Stimulated activated CD8-positive, alpha-beta memory T cell treated with anti-CD3 and anti-CD28 coated beads, Interleukin-4, amount 100 ng/mL, for 48 hours (primary cell): Measurements from ENCODE around the gene ERCC8.
"Not testable (repeated sequence)": the region's sequence is repeated elsewhere in the genome, so short reads cannot be mapped to it uniquely, and the experiment has no call there.

ENCODE experiments used
- DNase-seq: peaks from one replicate; pipeline ENCODE4 v3.0.0-alpha.2; 2020

ERCC8 gene, protein sequence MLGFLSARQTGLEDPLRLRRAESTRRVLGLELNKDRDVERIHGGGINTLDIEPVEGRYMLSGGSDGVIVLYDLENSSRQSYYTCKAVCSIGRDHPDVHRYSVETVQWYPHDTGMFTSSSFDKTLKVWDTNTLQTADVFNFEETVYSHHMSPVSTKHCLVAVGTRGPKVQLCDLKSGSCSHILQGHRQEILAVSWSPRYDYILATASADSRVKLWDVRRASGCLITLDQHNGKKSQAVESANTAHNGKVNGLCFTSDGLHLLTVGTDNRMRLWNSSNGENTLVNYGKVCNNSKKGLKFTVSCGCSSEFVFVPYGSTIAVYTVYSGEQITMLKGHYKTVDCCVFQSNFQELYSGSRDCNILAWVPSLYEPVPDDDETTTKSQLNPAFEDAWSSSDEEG

DNA sequence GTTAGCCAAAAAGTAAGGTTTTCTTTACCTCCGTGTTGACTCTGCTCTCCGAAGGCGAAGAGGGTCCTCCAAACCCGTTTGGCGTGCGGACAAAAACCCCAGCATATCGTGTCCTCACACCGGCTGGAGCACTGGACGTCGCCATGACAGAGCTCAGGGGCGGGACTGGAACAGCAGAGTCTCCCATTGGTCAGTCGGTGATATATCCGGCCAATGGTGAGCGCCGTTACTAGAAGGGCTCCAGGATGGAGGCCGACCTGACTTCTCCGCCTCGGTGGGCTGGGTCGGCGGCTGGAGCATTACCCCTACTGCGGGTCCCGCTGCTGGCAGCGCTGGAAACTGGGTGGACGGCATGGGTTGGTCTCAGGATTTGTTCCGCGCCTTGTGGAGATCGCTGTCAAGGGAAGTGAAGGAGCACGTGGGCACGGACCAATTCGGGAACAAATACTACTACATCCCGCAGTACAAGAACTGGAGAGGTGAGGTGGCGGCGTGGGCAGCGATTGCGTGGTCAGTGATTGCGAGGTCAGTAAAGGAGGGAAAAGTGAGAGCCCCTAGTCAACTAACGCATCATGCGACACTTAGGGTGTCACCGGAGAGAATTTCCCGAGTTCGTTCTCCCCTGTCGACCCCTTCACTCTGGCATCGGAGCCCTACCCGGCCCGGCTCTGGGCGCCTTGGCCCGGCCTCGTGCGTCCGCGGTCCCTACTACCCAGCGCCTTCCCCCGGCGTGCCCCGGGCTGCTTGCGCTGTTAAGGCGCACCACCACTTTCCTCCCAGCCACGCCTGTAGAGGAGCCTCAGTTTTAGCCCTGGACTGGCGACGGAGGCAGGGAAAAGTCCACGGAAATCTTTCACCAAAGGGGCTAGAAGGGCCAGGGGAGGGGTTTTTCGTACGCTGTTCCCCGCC is at the start of gene ERCC8, which contains the start of gene NDUFAF2:
Gene ERCC8 (minus strand): TSS at position 167 of the 909 bp plus-strand sequence. CDS start 62 bp downstream, at position 105.
Gene NDUFAF2 (plus strand): TSS at position 302 of the 909 bp plus-strand sequence. CDS start 51 bp downstream, at position 353.
- DNase-seq: peak; percentile 88

- no peak for DNase-seq
Observed at GRCh38 chr5:60993875-60994571, 49.2 kb upstream of the ERCC8 start.

DNA sequence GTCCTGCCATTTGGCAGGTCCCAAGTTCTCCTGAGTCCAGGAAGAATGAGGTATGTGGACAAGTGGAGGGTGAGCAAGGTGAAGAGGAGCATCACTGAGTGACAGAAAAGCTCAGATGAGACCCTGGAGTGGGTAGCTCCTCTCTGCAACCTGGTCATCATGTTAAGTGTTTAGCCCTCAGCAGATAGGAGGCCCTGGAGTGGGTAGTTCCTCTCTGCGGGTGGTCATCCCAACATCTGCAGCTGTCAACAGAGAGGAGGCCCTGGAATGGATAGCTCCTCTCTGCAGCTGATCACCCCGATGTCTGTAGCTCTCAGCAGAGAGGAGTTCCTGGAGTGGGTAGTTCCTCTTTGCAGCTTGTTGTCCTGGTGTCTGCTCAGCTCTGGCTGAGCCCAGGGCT is 48.6 kb upstream of the ERCC8 start:
- no peak for DNase-seq

DNA sequence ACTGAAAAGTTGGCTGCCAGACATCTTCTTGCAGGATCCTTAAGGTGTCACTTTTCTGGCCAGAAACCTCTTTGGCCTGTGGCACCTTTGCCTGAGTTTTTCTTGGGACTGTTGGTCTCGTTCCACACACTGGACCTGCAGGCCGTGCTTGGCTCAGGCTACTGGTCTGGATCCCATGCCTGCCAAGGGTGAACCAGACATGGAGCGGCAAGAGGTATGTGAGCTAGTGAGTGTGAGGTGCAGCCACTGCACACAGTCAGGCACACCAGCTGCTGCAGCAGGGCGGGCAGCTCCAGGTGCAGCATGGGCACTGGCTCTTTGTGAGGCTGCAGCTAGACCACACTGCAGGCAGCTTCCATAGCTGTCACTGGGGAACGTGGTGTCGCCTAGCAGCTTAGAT is 48.0 kb upstream of the ERCC8 start:
- no peak for DNase-seq

GRCh38 chr5:60989790-60990189 is 44.9 kb upstream of the ERCC8 start:
- DNase-seq: no peak

GRCh38 chr5:60982127-60982526 is 37.3 kb upstream of the ERCC8 start:
- not testable (repeated sequence) for DNase-seq

- DNase-seq: no peak
Observed at GRCh38 chr5:60980511-60980910, 35.6 kb upstream of the ERCC8 start.

GRCh38 chr5:60978968-60979367 is 34.1 kb upstream of the ERCC8 start:
- no peak for DNase-seq

DNA sequence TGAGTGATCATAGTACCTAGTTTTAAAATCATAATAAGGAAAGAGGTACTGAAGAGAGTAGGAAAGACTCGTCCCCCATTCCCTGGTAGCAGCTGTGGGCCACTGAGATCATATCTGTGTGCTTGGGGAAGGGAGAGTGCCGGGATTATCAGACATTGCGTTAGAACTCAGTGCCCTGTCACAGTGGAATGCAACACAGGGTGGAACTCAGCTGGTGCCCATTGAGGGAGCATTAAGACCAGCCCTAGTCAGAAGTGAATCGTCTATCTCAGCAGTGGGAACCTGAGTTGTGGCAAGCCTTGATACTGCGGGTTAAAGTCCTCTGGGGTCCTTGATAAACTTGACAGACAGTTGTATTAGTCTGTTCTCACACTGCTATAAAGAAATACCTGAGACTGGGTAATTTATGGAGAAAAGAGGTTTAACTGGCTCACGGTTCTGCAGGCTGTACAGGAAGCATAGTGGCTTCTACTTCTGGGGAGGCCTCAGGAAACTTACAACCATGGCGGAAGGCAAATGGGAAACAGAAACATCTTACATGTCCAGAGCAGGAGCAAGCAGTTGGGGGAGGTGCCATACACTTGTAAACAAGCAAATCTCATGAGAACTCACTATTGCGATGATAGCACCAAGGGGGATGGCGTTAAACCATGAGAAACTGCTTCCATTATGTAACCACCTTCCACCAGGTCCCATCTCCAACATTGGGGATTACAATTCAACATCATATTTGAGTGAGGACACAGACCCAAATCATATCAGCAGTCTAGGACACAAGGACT is 33.3 kb upstream of the ERCC8 start:
- DNase-seq: no peak

DNA sequence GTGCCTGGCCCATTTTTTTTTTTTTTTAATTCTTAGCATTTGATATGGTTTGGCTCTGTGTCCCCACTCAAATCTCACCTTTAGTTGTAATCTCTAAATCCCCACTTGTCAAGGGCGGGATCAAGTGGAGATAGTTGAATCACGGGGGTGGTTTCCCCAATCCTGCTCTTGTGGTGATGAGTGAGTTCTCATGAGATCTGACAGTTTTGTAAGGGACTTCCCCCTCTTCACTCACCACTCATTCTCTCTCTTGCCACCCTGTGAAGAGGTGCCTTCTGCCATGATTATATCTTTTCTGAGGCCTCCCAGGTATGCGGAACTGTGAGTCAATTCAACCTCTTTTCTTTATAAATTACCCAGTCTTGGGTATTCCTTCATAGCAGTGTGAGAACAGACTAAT is 27.4 kb upstream of the ERCC8 start:
- peak; percentile 57 for DNase-seq

DNA sequence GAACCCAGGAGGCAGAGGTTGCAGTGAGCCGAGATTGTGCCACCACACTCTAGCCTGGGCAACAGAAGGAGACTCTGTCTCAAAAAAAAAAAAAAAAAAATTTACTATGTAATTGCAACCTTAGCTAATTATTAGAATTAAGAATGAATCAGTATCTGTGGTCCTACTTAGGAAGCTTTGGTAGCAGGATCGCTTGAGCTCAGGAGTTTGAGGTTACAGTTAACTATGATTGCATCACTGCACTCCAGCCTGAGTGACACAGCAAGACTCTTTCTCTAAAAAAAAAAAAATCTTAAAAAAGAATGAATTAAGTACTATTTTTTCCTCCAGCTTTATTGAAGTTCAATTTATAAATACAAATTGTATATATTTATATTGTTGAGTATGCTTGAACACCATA is 16.8 kb upstream of the ERCC8 start:
- no peak for DNase-seq

DNA sequence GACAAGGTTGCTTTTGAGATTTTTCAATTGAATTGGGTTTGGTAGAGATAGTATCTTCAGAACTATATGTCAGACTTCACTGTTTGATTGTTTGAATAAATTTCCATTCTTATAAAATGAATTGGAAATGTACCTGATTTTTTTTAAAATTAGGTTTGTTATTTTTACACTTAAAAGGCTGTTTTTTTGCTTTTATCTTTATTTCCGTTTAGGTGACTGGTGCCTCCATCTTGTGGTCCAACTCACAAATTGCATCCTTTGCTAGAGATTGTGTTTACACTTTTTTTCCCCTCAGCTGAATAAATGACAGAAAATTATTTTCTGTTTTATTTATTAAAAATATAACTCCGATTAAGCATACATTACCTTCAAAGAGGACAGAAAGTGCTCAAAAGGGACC is 15.7 kb upstream of the ERCC8 start:
- no peak for DNase-seq

- DNase-seq: no peak
Observed at GRCh38 chr5:60959156-60959555, 14.3 kb upstream of the ERCC8 start.

DNA sequence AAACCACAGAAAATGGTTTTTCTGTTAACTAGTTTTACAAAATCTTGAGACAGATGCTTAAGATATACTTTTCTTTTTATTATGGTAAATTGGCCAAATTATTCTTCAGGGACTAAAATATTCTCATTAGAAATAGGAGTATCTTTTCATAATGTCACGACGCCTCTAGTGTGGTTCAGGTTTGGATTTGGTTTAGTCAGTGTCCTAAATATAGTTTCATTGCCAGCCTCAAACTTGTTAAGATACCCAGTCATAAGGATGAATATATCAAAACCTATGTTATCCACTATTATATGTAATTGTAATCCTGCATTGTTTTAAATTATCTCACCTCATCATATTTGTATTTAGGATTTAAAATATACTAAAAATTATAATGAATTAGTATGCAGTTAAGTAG is 13.8 kb upstream of the ERCC8 start:
- no peak for DNase-seq

DNA sequence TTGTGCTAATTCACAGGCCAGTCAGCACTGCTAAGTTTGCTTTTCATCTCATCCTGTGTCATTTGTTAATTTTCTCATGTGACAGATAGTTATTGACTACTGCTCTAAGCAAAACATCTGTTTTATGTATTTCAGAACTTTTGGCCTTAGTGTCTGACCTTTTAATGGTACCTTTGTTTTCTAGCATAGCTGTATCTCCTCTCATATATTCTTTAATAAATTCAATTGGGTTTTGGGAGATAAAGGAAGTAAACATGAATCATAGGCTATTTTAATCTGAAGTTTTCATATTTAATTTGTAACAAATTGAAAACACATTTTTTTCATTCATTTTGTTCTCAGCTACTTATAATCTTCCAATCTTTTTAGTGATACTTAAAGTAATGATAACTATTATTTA is 13.2 kb upstream of the ERCC8 start:
- DNase-seq: no peak

- no peak for DNase-seq
Observed at GRCh38 chr5:60955239-60955638, 10.4 kb upstream of the ERCC8 start.

GRCh38 chr5:60948738-60949137 is 3.9 kb upstream of the ERCC8 start:
- no peak for DNase-seq

GRCh38 chr5:60945813-60946187 is 930 bp upstream of the ERCC8 start:
- DNase-seq: no peak

- DNase-seq: no peak
Observed at GRCh38 chr5:60943624-60944023, 1.2 kb downstream of the ERCC8 start.

- no peak for DNase-seq
Observed at GRCh38 chr5:60929024-60929423, 15.8 kb downstream of the ERCC8 start.

GRCh38 chr5:60927450-60927849 is 17.4 kb downstream of the ERCC8 start:
- no peak for DNase-seq

GRCh38 chr5:60918466-60918865 is 26.4 kb downstream of the ERCC8 start:
- DNase-seq: no peak
